GM21528 (cell line): ENCODE data around the gene NUP210.
"Not testable (repeated sequence)": the region's sequence is repeated elsewhere in the genome, so short reads cannot be mapped to it uniquely, and the experiment has no call there.

Experiments used
- ATAC-seq: cut with Tn5 transposase; IDR thresholded peaks from one replicate; pipeline ENCODE4 v1.9.1; 2021; ENCODE audit warnings: mild to moderate bottlenecking, moderate library complexity; ENCODE audit not compliant: unreplicated experiment, low FRiP score

NUP210 gene

GRCh38 chr3:13430411-13430875 lies 10.3 kb upstream of the NUP210 start:
- not testable (repeated sequence) for ATAC-seq

- no peak for ATAC-seq
Observed at GRCh38 chr3:13429631-13430291, 9.6 kb upstream of the NUP210 start.

- not testable (repeated sequence) for ATAC-seq
Observed at GRCh38 chr3:13428678-13429077, 8.6 kb upstream of the NUP210 start.

GRCh38 chr3:13427662-13428603 lies 7.8 kb upstream of the NUP210 start:
- ATAC-seq, result no peak

- ATAC-seq, result no peak
Observed at GRCh38 chr3:13426591-13426990, 6.5 kb upstream of the NUP210 start.

GRCh38 chr3:13425689-13426088 lies 5.6 kb upstream of the NUP210 start:
- no peak for ATAC-seq

- ATAC-seq, result no peak
Observed at GRCh38 chr3:13424865-13425617, 4.9 kb upstream of the NUP210 start.

GRCh38 chr3:13424141-13424844 lies 4.2 kb upstream of the NUP210 start:
- ATAC-seq, result no peak

GRCh38 chr3:13420831-13421765 lies 976 bp upstream of the NUP210 start:
- peak; percentile 26 for ATAC-seq

- peak; percentile 43 for ATAC-seq
Observed at GRCh38 chr3:13419505-13420044, 547 bp downstream of the NUP210 start.

GRCh38 chr3:13417166-13417947 lies 2.8 kb downstream of the NUP210 start:
- ATAC-seq, result no peak

GRCh38 chr3:13415997-13416793 lies 3.9 kb downstream of the NUP210 start:
- ATAC-seq, result no peak

GRCh38 chr3:13415236-13415986 lies 4.7 kb downstream of the NUP210 start:
- ATAC-seq, result no peak

GRCh38 chr3:13414040-13414729 lies 5.9 kb downstream of the NUP210 start:
- peak; percentile 94 for ATAC-seq

- ATAC-seq, result no peak
Observed at GRCh38 chr3:13411186-13411860, 8.8 kb downstream of the NUP210 start.
